Skeletal muscle tissue (tissue), 4 donors: ENCODE data around the gene PAIP2B. TPM values are rescaled to one million over a fixed set of nuclear protein-coding genes. Genes with fewer than 3 reads are reported as not detected.
"Not testable (repeated sequence)": the region's sequence is repeated elsewhere in the genome, so short reads cannot be mapped to it uniquely, and the experiment has no call there.

Source experiments
- H3K27ac ChIP-seq: one replicate; pipeline ENCODE4 v1.7.0; 2013; ENCODE audit warnings: mild to moderate bottlenecking, low read depth, low read length, inconsistent platforms
- H3K27me3 ChIP-seq, 3 donors: one replicate each; pipeline ENCODE4 v1.7.0; 2013; ENCODE audit warnings: low read length in 3 of 3; ENCODE audit not compliant: control insufficient read depth in 3 of 3, insufficient read depth in 3 of 3
- H3K36me3 ChIP-seq, 3 donors: one replicate each; pipeline ENCODE4 v1.7.0; 2013; ENCODE audit warnings: low read length in 3 of 3; ENCODE audit not compliant: control insufficient read depth in 3 of 3, insufficient read depth in 3 of 3
- H3K4me1 ChIP-seq, 3 donors: one replicate each; pipeline ENCODE4 v1.7.0; 2013; ENCODE audit warnings: low read length in 3 of 3, mild to moderate bottlenecking in 3 of 3; ENCODE audit not compliant: control insufficient read depth in 3 of 3, insufficient read depth in 3 of 3
- H3K4me3 ChIP-seq, 3 donors: one replicate each; pipeline ENCODE4 v1.7.0; 2013; ENCODE audit warnings: low read length in 3 of 3
- H3K9ac ChIP-seq, 3 donors: one replicate each; pipeline ENCODE4 v1.7.0; 2013; ENCODE audit warnings: low read length in 3 of 3, mild to moderate bottlenecking in 3 of 3, moderate library complexity in 2 of 3, low read depth in 1 of 3
- H3K9me3 ChIP-seq, 3 donors: one replicate each; pipeline ENCODE4 v1.7.0; 2013; ENCODE audit warnings: low read length in 3 of 3; ENCODE audit not compliant: control insufficient read depth in 3 of 3
- total RNA-seq: library from RNA; depleted of rRNA; stranded (reverse); fragments of >200 nt; gene quantifications from one replicate; pipeline ENCODE4 v1.2.3, GENCODE V29; 2014
- donor health status: Osteomylitis.

Gene PAIP2B
- total RNA-seq, 1 donor from 2014 or later = 5.7 TPM

DNA sequence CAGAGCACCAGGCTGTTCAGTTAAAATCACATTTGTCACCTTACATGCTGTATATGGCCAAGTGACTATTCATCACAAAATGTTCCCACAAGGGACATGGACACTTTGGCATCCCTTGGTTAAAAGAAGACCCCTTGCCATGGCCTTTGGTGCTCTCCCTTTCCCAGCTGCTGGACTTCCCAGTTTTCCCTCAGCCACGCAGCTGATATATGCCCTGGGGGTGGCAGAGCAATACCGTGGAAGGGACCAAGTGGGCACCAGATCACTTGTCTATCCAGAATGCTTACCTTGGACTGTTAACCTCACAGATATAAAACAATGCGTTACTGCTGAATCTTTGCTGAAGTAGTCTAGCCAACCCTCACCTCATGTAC lies 35.3 kb downstream of the PAIP2B start:
- Histone ChIP-seq H3K4me1 (peaks cover 6 to 10% (median 9%) of the 10 kb centered on the region in 3 donors), H3K9ac (no peak overlapping the region), H3K27ac (no peak overlapping the region)

DNA sequence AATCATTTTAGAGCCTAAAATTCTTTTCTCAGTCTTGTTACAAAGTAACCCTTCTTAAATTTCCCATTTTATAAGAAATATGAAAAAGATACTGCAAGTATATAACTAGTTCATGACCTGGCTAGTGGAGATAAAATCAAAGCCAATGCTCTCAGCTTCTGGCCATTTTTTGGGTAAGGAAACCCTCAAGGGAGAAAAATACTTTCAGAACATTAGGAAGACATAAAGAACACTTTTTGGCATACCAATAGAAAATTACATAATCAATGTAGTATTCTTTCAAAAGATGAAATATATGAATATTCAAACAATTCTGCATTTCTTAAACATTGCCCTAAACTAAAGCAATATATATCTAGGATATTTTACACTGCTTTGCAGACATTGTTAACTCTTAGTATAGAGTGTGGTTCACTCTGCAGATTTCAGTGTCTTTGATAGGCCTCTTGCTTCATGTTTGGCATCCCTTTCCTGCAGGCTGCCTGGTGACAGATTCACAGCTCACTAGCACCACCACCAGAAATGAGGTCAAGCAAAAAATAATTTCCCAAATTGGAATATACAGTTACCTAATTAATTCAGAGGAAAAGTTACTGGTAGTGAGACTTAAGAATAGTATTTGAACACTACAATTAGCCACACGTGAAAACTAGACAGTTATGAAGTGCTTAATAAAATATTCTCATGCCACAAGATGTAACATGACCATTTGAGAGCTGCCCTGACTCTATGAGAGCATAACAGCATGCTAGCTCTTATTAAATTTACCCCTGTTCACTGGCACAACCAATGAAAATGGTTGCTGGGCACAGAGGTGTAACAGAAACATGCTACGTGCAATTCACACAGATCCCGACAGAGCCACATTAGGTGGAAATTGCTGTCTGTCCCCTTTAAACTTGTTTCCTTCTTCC lies 36.0 kb downstream of the PAIP2B start:
- peaks cover 6 to 10% (median 9%) of the 10 kb centered on the region in 3 donors for H3K4me1 ChIP-seq
- no peak overlapping the region for H3K9ac ChIP-seq
- H3K9me3 ChIP-seq = no peaks in the 10 kb centered on the region
- H3K4me3 ChIP-seq = no peak overlapping the region
- no peak overlapping the region for H3K27ac ChIP-seq
- H3K27me3 ChIP-seq = no peaks in the 10 kb centered on the region
- peaks cover 0 to 21% (median 2%) of the 10 kb centered on the region in 3 donors for H3K36me3 ChIP-seq

More for the DNA sequence above, 35.3 kb downstream of the PAIP2B start:
- H3K4me3 ChIP-seq = no peak overlapping the region
- H3K36me3 ChIP-seq = peaks cover 2 to 16% (median 4%) of the 10 kb centered on the region in 3 donors
- no peaks in the 10 kb centered on the region for H3K27me3 ChIP-seq
- H3K9me3 ChIP-seq = peaks cover 0 to 3% (median 0%) of the 10 kb centered on the region in 3 donors

DNA sequence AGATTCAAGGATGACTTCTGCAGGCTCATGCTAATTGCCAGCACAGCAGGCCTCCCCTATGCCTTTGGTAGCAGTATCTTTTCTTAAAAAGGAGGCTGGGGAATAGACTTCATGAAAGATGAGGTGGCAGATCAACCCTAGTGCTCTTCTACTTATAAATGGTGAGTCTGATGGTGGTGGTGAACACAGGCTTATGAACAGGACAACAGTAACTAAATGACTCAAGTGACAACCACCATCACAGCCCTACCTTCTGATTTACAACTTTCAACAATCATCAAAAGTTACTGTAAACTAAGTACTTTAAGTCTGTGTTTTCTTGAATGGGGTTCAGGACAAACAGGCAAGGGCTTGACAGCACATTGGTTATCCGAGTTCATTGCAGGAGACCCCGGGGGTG lies 39.3 kb downstream of the PAIP2B start:
- Histone ChIP-seq H3K9me3 (no peaks in the 10 kb centered on the region), H3K27ac (no peak overlapping the region), H3K4me3 (no peak overlapping the region), H3K36me3 (peaks cover 0 to 21% (median 2%) of the 10 kb centered on the region in 3 donors), H3K4me1 (peaks cover 6 to 10% (median 9%) of the 10 kb centered on the region in 3 donors), H3K9ac (no peak overlapping the region), H3K27me3 (no peaks in the 10 kb centered on the region)

DNA sequence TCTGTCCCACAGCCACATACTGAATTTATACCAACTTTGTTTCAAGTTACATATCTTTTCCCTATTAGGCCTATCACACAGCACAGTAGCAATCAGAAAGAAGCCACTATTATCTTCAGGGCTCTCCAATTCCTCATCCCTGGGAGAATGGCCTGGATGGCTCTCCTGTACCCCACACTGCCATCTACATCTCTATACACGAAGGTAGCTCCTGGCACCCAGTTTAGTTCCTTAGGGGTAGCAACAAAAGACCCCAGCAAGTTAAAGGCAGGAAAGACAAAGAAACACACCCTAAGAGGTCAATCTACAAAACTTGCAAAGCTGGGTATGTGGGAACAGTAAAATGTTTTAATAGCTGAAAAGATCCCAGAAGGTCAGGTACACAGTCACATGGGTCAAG lies 39.9 kb downstream of the PAIP2B start:
- Histone ChIP-seq H3K9ac (no peak overlapping the region), H3K4me1 (peaks cover 6 to 10% (median 9%) of the 10 kb centered on the region in 3 donors), H3K36me3 (peaks cover 0 to 21% (median 2%) of the 10 kb centered on the region in 3 donors), H3K9me3 (no peaks in the 10 kb centered on the region), H3K4me3 (no peak overlapping the region), H3K27ac (no peak overlapping the region), H3K27me3 (no peaks in the 10 kb centered on the region)

DNA sequence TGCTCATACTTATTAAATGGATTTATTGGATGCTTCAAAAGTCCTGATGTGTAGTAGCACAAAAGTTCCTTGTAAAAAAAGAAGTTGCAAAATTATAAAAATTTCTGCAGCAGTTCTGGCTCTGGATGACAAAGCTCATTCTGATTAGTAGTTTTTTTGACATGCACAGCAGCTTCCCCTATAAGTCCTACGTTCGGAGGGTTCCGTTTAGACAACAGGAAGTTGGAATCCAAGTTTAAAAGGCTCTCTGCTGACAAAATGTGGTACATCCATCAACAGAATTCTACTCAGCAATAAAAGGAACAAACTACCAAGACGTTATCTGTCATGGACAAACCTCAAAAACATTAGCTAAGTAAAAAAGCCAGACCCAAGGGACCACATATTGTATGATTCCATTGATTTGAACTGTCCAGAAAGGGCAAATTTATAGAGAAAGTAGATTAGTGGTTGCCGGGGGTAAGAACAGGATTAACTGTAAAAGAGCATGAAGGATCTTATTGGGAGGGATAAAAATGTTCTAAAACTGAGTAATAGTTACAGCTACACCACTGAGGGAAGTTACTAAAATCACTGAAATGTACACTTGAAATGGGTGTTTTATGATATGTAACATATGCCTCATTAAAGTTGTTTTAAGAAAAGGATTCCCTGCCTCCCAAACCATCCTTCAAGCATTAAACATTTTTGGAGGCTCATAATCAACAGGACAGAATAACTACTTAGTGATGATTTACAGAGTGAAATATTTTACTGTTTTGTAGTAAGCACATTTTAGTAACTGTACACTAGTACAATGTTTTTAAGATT lies 43.4 kb downstream of the PAIP2B start:
- not testable (repeated sequence) for H3K27me3 ChIP-seq, H3K4me1 ChIP-seq, H3K9ac ChIP-seq, H3K4me3 ChIP-seq, H3K9me3 ChIP-seq, H3K27ac ChIP-seq
- H3K36me3 ChIP-seq = peaks cover 0 to 14% (median 0%) of the 10 kb centered on the region in 3 donors

DNA sequence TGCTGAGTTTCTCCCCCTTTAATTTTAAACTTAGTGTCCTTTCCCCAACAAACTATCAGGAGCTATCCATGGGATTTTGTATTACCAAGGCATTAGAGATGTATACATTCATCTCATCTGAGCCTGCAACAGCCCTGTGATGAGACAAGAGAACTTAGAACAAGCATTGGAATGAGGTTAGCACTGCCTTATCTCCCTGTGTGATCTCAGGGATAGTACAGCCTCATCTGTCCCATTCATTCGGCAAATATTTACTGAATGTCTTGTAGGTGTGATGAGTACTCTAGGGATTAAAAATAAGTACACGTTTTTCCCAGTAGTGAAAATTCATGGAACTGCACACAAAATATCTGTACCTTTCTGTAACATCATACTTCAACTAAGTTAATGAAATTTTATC lies 45.6 kb downstream of the PAIP2B start:
- Histone ChIP-seq H3K9me3 (no peaks in the 10 kb centered on the region), H3K4me3 (no peak overlapping the region), H3K4me1 (no peaks in the 10 kb centered on the region), H3K36me3 (peaks cover 0 to 2% (median 0%) of the 10 kb centered on the region in 3 donors), H3K27me3 (no peaks in the 10 kb centered on the region), H3K27ac (no peak overlapping the region), H3K9ac (no peak overlapping the region)

DNA sequence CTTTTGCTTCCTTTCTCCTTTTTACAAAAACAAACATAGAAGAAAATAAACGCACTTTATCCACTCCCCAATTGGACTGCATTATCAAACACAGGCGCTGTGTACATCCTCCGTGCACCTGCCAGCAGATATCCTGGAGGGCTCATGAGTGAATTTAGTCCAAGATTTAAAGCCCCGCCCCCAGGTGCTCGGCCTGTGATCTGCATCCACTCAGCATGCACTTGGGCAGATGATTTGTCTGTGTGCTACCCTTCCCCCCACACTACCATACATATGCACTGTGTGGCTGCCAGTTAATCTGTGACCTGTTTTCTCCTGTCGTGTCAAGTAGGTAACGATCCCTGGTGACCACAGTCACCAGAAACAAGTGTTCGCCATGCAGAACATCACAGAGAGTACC lies 48.1 kb downstream of the PAIP2B start:
- H3K27me3 ChIP-seq, H3K9me3 ChIP-seq, H3K9ac ChIP-seq, H3K36me3 ChIP-seq, H3K4me3 ChIP-seq, H3K27ac ChIP-seq, H3K4me1 ChIP-seq: not testable (repeated sequence)

DNA sequence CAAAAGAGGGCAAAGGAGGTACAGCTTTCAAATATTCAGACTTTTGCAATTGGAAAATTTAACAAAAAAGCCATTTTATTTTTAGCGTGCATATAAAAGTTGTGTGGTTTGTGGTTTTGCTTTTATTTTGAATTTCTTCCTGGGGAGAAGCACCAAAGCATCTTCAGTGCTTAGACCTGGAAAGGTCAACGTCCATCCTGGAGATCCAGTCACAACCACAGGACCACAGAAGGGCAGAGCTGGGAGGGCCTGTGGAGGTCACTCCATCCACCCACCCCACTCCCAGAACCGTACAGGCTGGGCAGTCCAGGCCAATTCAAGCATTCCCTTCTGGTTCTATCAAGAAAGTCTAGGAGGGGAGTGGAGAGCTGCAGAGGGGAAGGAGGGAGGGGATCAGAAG lies 52.7 kb downstream of the PAIP2B start:
- H3K27ac ChIP-seq = no peak overlapping the region
- H3K27me3 ChIP-seq = no peaks in the 10 kb centered on the region
- no peak overlapping the region for H3K9ac ChIP-seq
- no peaks in the 10 kb centered on the region for H3K36me3 ChIP-seq
- H3K4me1 ChIP-seq = no peaks in the 10 kb centered on the region
- no peak overlapping the region for H3K4me3 ChIP-seq
- no peaks in the 10 kb centered on the region for H3K9me3 ChIP-seq

DNA sequence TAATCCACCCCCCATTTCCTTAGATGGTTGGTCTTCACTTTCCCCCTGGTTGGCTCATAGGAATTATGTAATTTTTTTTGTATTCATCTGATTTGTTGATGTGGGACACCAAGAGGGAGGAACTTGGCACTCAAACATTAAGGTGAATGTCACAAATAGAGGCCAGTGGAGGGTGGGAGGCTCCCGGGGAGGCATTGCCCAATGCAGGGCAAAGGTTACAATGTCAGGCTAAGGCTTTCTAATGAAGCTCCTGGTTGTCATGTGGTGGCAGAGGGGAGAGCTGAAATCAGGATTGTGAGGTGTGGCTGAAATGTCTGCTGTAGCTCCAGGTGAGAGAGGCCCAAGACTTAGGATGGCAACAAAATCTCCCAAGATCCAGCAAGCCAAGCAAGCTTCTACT lies 53.8 kb downstream of the PAIP2B start:
- no peak overlapping the region for H3K4me3 ChIP-seq
- no peak overlapping the region for H3K27ac ChIP-seq
- H3K4me1 ChIP-seq = no peaks in the 10 kb centered on the region
- H3K9me3 ChIP-seq = no peaks in the 10 kb centered on the region
- no peak overlapping the region for H3K9ac ChIP-seq
- H3K36me3 ChIP-seq = no peaks in the 10 kb centered on the region
- no peaks in the 10 kb centered on the region for H3K27me3 ChIP-seq

DNA sequence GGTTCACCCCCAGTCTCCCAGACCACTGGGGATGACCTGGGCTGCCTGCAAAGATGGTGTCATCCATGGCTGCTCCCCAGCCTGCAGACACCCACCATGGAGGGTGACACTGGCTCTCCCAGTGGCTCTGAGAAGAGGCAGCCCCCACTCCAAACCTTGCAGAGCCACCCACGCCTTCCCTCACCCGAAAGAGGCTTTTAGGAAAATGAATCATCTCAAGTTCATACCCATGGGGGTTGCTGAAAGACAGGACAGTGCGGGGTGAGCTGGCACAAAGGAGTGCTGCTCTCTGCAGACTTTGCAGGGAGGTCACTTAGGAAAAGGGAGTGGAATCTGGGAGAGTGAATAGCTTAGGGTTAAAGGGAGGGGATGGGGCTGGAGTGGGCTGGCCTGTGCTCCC lies 60.1 kb downstream of the PAIP2B start:
- H3K27me3 ChIP-seq = no peaks in the 10 kb centered on the region
- H3K4me3 ChIP-seq = no peak overlapping the region
- H3K9me3 ChIP-seq = no peaks in the 10 kb centered on the region
- no peaks in the 10 kb centered on the region for H3K36me3 ChIP-seq
- H3K4me1 ChIP-seq = no peaks in the 10 kb centered on the region
- no peak overlapping the region for H3K27ac ChIP-seq
- H3K9ac ChIP-seq = no peak overlapping the region
